ENCODE data around the gene DSEL. TPM values are rescaled to one million over a fixed set of nuclear protein-coding genes. Genes with fewer than 3 reads are reported as not detected.

DSEL gene
- total and polyA plus RNA-seq, 12 donors, result 0.73 to 3.2 (median 2.1) TPM

DNA sequence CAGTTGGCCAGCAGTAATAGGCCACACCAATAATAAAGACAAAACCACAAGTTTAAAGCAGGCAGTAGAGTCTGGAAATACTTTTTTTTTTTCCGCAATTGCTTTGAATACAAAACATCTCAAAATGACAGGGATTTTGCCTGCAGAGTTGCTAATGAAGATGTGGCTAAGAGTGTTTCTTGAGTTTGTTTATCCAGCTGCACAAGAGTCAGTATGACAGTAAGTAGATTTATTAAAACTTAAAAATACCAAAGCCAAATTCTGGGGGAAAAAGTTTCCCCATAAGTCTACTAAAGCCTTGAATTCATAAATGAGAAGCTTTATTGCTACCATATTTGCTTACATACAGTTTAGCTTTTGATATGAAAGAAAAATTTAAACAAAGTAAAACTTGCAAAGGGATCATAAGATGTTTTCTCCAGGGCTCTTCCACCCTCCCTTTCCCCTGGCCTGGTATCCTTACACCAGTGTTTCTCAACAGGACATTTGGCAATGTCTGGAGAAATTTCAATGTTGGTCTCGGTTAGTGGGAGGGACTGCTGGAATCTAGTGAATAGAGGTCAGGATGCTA is 3.9 kb upstream of the DSEL start:
- peak overlapping the region in 1 of 10 donors; percentile 26 for H3K27ac ChIP-seq
- peaks cover 0 to 11% (median 0%) of the 10 kb centered on the region in 7 donors for H3K27me3 ChIP-seq
- TF ChIP-seq, protein P1, sequence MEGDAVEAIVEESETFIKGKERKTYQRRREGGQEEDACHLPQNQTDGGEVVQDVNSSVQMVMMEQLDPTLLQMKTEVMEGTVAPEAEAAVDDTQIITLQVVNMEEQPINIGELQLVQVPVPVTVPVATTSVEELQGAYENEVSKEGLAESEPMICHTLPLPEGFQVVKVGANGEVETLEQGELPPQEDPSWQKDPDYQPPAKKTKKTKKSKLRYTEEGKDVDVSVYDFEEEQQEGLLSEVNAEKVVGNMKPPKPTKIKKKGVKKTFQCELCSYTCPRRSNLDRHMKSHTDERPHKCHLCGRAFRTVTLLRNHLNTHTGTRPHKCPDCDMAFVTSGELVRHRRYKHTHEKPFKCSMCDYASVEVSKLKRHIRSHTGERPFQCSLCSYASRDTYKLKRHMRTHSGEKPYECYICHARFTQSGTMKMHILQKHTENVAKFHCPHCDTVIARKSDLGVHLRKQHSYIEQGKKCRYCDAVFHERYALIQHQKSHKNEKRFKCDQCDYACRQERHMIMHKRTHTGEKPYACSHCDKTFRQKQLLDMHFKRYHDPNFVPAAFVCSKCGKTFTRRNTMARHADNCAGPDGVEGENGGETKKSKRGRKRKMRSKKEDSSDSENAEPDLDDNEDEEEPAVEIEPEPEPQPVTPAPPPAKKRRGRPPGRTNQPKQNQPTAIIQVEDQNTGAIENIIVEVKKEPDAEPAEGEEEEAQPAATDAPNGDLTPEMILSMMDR (IDR thresholded peaks at IDR 0.05), result no peak
- no peak for ATAC-seq
- H3K9me3 ChIP-seq, result no peaks in the 10 kb centered on the region
- intact Hi-C loops (cut with DNase I), result no loop called here
- WGBS, 2 donors, result 81 to 83% methylated on average over 2 of the region's 2 CpGs
- H3K36me3 ChIP-seq, result no peaks in the 10 kb centered on the region
- H3K4me1 ChIP-seq, result peaks cover 0 to 24% (median 17%) of the 10 kb centered on the region in 9 donors
- DNase-seq, result no peak
- H3K4me3 ChIP-seq, result no peak overlapping the region

GRCh38 chr18:67519592-67519991 is 3.1 kb upstream of the DSEL start:
- no peak for ATAC-seq
- TF ChIP-seq, protein P1 (IDR thresholded peaks at IDR 0.05), result no peak
- no peak for DNase-seq
- H3K27me3 ChIP-seq, result peaks cover 0 to 16% (median 0%) of the 10 kb centered on the region in 7 donors
- no peaks in the 10 kb centered on the region for H3K36me3 ChIP-seq
- no peak overlapping the region for H3K4me3 ChIP-seq
- peaks cover 0 to 22% (median 11%) of the 10 kb centered on the region in 9 donors for H3K4me1 ChIP-seq
- WGBS, 2 donors, result 92 to 93% methylated on average over 2 of the region's 2 CpGs
- intact Hi-C loops (cut with DNase I), result loop anchor here in 2 of 10 donors (10.0 kb wide), 2 partner anchors 1135 to 1145 kb away; no protein-coding TSS in a partner anchor
- H3K9me3 ChIP-seq, result no peaks in the 10 kb centered on the region
- H3K27ac ChIP-seq, result peak overlapping the region in 1 of 10 donors; percentile 26

- no peak for ATAC-seq
- H3K4me3 ChIP-seq, result no peak overlapping the region
- no peak for DNase-seq
- peaks cover 0 to 22% (median 11%) of the 10 kb centered on the region in 9 donors for H3K4me1 ChIP-seq
- intact Hi-C loops (cut with DNase I), result loop anchor here in 2 of 10 donors (10.0 kb wide), 2 partner anchors 1136 to 1146 kb away; no protein-coding TSS in a partner anchor
- H3K27ac ChIP-seq, result no peak overlapping the region
- H3K9me3 ChIP-seq, result no peaks in the 10 kb centered on the region
- WGBS, 2 donors, result 94 to 95% methylated on average over 5 of the region's 5 CpGs
- peaks cover 0 to 16% (median 0%) of the 10 kb centered on the region in 7 donors for H3K27me3 ChIP-seq
- no peaks in the 10 kb centered on the region for H3K36me3 ChIP-seq
- TF ChIP-seq, protein P1 (IDR thresholded peaks at IDR 0.05), result no peak
Measured at GRCh38 chr18:67518566-67518965, 2.0 kb upstream of the DSEL start.

- TF ChIP-seq, protein P1 (IDR thresholded peaks at IDR 0.05), result no peak
- H3K4me1 ChIP-seq, result peaks cover 0 to 22% (median 11%) of the 10 kb centered on the region in 9 donors
- H3K27me3 ChIP-seq, result peaks cover 0 to 16% (median 0%) of the 10 kb centered on the region in 7 donors
- WGBS, 2 donors, result 10 to 11% methylated on average over 4 of the region's 4 CpGs
- intact Hi-C loops (cut with DNase I), result loop anchor here in 2 of 10 donors (10.0 kb wide), 2 partner anchors 1137 to 1147 kb away; no protein-coding TSS in a partner anchor
- H3K9me3 ChIP-seq, result no peaks in the 10 kb centered on the region
- H3K27ac ChIP-seq, result peak overlapping the region; percentile 18 to 88 (median 73)
- H3K36me3 ChIP-seq, result peaks cover 0 to 7% (median 0%) of the 10 kb centered on the region in 9 donors
- H3K4me3 ChIP-seq, result peak overlapping the region; percentile 29 to 98 (median 86)
- DNase-seq, result peak; percentile 14 to 16
- ATAC-seq, result peak in 2 of 8 donors; percentile 19 to 28
Measured at GRCh38 chr18:67517444-67517765, 885 bp upstream of the DSEL start.

Data from heart right ventricle (tissue), 16 donors.